Fibroblast of skin of abdomen (primary cell): ENCODE measurements around the gene ARL6IP4.
"Not testable (repeated sequence)": the region's sequence is repeated elsewhere in the genome, so short reads cannot be mapped to it uniquely, and the experiment has no call there.

ENCODE experiments used
- DNase-seq: peaks from one replicate; pipeline ENCODE4 v3.0.0-alpha.2; 2013

Gene ARL6IP4

GRCh38 chr12:123013185-123014095 lies 33.0 kb downstream of the ARL6IP4 start:
- no peak for DNase-seq

DNA sequence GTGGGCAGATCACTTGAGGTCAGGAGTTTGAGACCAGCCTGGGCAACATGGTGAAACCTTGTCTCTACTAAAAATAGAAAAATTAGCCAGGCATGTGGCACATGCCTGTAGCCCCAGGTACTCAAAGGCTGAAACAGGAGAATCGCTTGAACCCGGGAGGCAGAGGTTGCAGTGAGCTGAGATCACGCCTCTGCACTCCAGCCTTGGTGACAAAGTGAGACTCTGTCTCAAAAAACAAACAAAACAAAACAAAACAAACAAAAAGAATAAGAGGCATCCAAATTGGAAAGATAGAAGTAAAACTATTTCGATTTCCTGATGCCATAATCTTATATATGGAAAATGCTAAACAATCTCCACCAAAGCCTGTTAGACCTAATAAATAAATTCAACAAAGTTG lies 34.0 kb downstream of the ARL6IP4 start:
- not testable (repeated sequence) for DNase-seq

- DNase-seq: no peak
Observed at GRCh38 chr12:123017753-123018152, 37.3 kb downstream of the ARL6IP4 start.

GRCh38 chr12:123019841-123020138 lies 39.3 kb downstream of the ARL6IP4 start:
- no peak for DNase-seq

DNA sequence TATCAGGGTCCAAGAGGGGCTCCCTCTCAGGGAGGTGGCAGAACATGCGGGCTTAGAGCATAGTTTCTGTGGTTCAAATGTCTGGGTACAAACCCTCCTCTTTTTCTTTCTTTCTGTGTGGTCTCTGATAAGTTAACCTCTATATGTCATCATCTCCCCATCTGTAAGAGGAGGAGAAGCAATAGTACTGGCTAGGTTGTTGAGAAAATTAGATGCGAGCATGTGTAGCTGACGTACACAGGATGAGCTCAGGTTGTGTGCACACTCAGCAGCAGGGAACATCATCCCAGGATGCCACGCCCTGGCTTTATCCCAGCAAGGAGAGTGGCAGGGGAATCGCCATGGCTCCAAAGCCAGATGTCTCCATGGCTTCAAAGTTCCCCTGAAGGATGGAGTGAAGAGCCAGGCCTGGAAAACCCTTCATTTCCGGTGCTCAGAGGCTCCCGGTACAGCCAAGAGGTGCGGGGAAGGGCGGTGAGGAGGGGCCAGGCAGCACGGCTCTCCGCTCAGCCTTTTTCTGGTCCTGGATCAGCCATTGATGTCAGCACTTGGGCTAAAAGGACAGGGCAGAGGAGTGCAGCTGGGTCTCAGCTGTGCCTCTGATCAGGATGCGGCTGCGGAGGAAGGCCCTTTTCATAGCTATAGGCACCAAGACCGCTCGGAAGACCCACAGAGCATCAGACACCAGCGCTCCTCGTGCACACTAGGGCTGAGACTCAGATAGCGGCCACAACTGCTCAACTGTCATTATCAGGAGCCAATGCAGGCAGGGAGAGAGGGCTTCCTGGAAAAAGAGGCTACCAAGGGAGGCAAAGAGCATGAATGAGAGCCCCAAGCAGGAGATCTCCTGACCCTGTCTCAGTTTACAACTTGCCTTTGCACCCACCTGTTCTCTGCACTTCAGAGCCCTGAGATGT lies 41.5 kb downstream of the ARL6IP4 start:
- no peak for DNase-seq

DNA sequence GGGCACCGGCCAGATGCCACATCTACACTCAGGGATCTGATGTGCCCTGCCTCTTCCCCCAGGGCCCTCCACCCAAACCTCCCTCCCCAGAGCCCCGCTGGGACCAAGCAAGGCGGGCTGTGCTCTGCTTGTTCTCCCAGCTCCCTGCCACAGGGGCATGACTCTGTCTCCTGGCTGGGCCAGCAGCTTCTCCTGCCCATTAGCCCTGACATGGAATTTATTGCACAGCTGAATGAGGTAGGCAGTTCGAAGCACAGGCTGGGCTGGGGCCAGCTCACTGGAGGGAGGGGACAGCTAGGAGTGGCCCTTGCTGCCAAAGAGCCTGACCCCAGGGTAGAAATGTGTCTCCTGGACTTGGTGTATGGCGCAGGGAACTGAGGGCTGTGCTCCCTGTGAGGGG lies 42.4 kb downstream of the ARL6IP4 start:
- DNase-seq: no peak

DNA sequence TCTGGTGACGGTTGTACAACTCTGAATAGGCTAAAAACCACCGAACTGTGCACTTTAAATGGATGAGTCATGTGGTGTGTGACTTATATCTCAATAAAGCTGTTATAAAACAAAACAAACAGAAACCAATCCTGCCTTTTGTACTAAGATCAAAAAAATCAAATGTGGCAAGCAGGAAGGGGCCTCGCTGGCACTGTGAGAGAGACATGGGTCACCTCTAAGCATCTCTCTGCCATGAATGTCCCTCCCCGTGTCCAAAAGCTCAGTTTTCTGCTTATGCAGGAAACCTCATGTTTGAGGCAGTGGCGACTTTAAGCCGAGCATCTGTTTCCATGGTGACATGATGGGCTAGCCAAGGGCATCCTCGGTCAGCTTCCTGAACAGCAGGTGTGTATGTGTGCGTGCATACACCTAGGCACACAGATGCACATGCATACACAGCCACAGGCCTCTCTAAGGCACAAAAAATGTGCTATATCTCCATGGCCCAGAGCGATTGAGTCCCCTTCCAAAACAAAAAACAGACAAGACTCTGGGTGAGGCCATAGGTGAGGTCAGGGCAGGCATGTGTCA lies 44.4 kb downstream of the ARL6IP4 start:
- no peak for DNase-seq

GRCh38 chr12:123026094-123026853 lies 45.8 kb downstream of the ARL6IP4 start:
- DNase-seq: no peak

DNA sequence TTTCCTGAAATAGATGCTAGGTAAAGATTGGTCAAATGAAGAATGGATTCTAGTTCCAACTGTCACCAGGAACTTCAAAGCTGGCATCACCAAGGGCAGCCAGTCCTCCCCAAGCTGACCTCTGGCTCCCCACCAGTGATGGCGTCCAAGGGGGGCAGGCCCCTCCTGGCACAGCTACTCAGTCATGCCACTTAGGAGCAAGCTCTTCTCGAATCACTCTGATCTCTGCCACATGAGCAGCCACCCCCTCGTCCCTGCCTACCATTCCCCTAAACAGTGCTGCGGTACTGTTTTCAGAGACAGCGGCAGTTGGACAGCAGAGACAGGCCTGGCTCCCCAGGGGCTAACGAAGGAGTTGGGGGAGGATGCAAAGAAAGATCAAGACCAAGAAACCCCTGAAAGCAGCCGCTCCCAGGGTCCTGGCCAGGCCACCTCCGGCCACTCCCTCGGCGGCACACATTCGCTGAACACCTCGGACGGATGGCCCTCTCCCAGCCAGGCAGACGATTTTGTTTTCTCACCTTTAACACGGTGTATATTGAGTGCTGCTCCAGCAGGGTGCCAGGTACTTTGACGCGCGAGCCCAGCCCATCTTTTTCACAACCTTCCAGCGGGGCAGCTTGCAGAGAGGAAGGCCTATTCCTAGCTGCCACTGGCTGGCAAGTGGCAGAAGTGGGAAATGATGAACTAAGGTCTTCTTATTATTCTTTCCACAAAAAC lies 47.4 kb downstream of the ARL6IP4 start:
- no peak for DNase-seq

GRCh38 chr12:123028475-123028874 lies 48.0 kb downstream of the ARL6IP4 start:
- no peak for DNase-seq

- DNase-seq: no peak
Observed at GRCh38 chr12:123029550-123029949, 49.1 kb downstream of the ARL6IP4 start.

DNA sequence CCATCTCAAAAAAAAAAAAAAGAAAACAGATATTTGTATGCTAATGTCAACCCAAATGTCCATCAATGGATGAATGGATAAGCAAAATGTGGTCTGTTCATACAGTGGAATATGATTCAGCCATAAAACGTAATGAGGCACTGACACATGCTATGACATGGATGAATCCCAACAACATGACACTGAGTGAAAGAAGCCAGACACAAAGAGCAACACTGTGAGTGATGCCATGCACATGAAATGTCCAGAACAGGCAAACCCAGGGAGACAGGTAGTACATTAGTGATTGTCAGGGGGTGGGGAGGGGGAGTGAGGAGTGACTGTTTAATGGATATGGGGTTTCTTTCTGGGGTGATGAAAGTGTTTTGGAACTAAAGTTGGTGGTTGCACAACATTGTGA lies 50.2 kb downstream of the ARL6IP4 start:
- DNase-seq: no peak

GRCh38 chr12:123031171-123031845 lies 50.8 kb downstream of the ARL6IP4 start:
- DNase-seq: no peak
